Left ventricle myocardium inferior (tissue), 1 donor: ENCODE results near the gene ORMDL3. TPM values are rescaled to one million over a fixed set of nuclear protein-coding genes. Genes with fewer than 3 reads are reported as not detected.

Experiments used
- DNase-seq: peaks from one replicate; pipeline ENCODE4 v3.0.0-alpha.2; 2020
- H3K27ac ChIP-seq: fragments of 200-600 bp; replicated peaks from 2 replicates; pipeline ENCODE4 v1.8.0; 2021
- H3K27me3 ChIP-seq: fragments of 200-600 bp; 2 replicates; pipeline ENCODE4 v1.8.0; 2021; ENCODE audit warnings: low read depth
- H3K36me3 ChIP-seq: fragments of 200-600 bp; 2 replicates; pipeline ENCODE4 v1.8.0; 2021
- H3K4me1 ChIP-seq: fragments of 200-600 bp; 2 replicates; pipeline ENCODE4 v1.8.0; 2021
- H3K4me3 ChIP-seq: fragments of 200-600 bp; 2 replicates; pipeline ENCODE4 v1.8.0; 2021; ENCODE audit warnings: mild to moderate bottlenecking, moderate library complexity
- H3K9me3 ChIP-seq: fragments of 200-600 bp; replicated peaks from 2 replicates; pipeline ENCODE4 v1.8.0; 2021
- intact Hi-C: fragments of 100-400 bp; cut with micrococcal nuclease; formaldehyde crosslinking; loops from one replicate; pipeline ENCODE4 v1.11.0; 2022
- total RNA-seq: library from RNA; stranded (reverse); fragmentation: NEBNext Ultra II Directional; extraction: Animal tissue kit (Norgen Biotek cat#: 25700); gene quantifications from one replicate; pipeline ENCODE4 v1.2.1, GENCODE V29; 2021
- TF ChIP-seq, protein P1 (sequence below): fragments of 200-600 bp; IDR thresholded peaks from 2 replicates; pipeline ENCODE4 v1.8.0; 2021; ENCODE audit warnings: antibody characterized with exemption, mild to moderate bottlenecking, borderline replicate concordance
- donor health status: DM: no; HTN: yes; CAD: no; lungs with severe emphysema.

The ORMDL3 gene
- total RNA-seq, 1 donor from 2014 or later: 44.7 TPM

DNA sequence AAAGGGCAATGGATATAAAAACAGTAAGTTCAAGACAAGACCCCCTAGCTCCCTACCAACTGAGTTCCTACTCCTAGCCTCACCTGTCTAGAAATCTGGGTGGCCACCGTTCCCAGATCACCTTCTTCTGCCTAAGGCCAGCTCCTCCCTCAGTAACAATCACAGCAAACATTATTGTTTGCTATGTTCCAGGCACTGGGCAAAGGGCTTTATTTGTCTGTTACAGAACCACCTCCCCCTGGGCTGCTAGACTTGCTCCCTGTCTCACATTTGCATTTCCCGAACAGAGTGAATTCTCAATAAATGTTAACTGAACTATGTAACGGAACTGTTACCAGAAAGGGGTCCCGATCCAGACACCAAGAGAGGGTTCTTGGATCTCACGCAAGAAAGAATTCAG, 6.9 kb upstream of the ORMDL3 start:
- Histone ChIP-seq H3K9me3 (no peaks in the 10 kb centered on the region), H3K27ac (peak overlapping the region; percentile 80), H3K27me3 (no peaks in the 10 kb centered on the region), H3K4me3 (no peak overlapping the region), H3K4me1 (peaks cover 54% of the 10 kb centered on the region), H3K36me3 (no peaks in the 10 kb centered on the region)
- DNase-seq: no peak
- TF ChIP-seq, protein P1, sequence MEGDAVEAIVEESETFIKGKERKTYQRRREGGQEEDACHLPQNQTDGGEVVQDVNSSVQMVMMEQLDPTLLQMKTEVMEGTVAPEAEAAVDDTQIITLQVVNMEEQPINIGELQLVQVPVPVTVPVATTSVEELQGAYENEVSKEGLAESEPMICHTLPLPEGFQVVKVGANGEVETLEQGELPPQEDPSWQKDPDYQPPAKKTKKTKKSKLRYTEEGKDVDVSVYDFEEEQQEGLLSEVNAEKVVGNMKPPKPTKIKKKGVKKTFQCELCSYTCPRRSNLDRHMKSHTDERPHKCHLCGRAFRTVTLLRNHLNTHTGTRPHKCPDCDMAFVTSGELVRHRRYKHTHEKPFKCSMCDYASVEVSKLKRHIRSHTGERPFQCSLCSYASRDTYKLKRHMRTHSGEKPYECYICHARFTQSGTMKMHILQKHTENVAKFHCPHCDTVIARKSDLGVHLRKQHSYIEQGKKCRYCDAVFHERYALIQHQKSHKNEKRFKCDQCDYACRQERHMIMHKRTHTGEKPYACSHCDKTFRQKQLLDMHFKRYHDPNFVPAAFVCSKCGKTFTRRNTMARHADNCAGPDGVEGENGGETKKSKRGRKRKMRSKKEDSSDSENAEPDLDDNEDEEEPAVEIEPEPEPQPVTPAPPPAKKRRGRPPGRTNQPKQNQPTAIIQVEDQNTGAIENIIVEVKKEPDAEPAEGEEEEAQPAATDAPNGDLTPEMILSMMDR: no peak
- intact Hi-C loops: no loop called here

DNA sequence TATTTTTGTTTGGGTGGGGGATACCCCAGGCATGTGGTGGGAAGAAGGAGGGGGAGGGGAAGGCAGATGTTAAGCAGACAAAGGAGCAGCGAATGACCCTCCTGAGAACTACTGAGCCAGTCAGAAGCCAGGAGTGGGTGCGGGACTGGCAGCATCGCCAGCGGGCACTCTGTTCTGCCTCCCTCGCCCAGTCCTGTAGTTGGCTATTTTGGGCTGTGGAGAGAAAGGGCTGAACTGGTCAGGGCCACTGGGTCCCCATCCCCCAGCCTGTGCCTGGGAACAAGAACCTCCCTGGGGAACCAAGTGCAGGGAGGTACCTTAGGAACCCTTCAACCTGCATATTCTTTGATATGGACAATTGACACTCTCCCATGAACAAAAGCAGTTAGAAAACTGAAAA, 6.5 kb upstream of the ORMDL3 start:
- Histone ChIP-seq H3K4me1 (peaks cover 54% of the 10 kb centered on the region), H3K27ac (peak overlapping the region; percentile 80), H3K4me3 (no peak overlapping the region), H3K9me3 (no peaks in the 10 kb centered on the region), H3K36me3 (no peaks in the 10 kb centered on the region), H3K27me3 (no peaks in the 10 kb centered on the region)
- TF ChIP-seq, protein P1: no peak
- DNase-seq: peak; percentile 61
- intact Hi-C loops: no loop called here

DNA sequence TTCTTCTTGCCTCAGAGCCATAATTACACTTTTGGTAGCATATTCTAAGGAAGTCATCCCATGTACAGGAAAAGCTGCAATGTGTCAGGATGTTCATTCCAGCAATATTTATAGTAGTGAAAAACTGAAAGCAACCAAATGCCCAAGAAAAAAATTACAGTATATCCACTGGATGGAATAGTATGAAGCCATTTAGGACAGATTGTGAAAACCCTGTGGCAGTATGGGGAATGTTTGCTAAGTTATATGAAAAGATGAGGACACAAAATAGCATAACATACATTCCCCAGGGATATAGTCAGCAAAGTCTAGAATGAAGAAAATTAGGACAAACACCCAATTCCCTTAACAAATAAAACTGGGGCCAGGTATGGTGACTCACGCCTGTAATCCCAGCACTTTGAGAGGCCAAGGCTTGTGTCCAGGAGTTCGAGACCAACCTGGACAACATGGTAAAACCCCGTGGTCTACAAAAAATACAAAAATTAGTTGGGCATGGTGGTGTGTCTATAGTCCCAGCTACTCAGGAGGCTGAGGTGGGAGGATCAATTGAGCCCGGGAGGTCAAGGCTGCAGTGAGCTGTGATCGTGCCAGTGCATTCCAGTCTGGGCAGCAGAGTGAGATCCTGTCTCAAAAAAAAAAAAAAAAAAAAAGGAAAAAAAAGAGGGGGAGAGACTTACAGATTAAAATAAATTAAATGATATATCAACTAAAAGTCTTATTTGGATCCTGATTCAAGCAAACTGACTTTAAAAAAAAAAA, 2.4 kb upstream of the ORMDL3 start:
- no peaks in the 10 kb centered on the region for H3K9me3 ChIP-seq
- intact Hi-C loops: no loop called here
- H3K27ac ChIP-seq: peak overlapping the region; percentile 92
- TF ChIP-seq, protein P1: no peak
- DNase-seq: no peak
- H3K36me3 ChIP-seq: no peaks in the 10 kb centered on the region
- H3K4me3 ChIP-seq: peak overlapping the region; percentile 87
- H3K4me1 ChIP-seq: peaks cover 79% of the 10 kb centered on the region
- no peaks in the 10 kb centered on the region for H3K27me3 ChIP-seq

DNA sequence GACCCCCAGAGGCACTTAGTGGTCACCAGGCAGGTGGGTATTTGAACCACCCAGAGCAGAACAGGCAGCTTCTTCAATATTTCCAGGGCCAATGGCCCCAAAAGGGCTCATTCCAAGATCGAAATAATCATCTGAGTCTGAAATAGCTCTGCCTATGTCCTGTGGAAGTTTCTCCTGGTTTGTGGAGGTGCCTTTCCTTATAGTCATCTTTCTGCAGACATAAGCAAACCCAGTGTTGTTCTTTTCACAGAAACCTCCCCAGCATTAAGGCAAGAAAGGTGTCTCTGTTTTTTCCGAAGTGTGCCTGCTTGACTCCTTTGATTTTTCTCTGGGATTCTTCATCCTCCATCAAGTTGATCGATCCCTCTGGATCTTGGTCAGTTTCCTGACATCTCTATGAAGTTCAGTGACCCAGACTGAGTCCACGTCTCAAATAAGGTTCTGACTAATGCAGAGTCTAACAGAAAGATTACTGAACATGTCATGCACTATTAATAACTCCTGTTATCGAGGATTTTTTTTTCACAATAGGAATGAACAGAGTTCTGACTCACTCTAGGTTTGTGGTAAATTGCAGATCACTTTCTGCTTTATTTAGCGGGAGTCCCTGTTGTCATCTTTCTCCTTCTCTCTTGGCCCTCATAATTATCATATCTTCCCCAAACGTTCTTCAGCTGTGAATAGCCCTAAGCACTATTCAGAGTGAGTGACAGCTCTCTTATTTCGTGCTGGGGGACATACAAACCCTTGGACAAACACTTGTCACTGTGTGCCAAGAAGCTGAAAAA, 1.7 kb upstream of the ORMDL3 start:
- TF ChIP-seq, protein P1: no peak

DNA sequence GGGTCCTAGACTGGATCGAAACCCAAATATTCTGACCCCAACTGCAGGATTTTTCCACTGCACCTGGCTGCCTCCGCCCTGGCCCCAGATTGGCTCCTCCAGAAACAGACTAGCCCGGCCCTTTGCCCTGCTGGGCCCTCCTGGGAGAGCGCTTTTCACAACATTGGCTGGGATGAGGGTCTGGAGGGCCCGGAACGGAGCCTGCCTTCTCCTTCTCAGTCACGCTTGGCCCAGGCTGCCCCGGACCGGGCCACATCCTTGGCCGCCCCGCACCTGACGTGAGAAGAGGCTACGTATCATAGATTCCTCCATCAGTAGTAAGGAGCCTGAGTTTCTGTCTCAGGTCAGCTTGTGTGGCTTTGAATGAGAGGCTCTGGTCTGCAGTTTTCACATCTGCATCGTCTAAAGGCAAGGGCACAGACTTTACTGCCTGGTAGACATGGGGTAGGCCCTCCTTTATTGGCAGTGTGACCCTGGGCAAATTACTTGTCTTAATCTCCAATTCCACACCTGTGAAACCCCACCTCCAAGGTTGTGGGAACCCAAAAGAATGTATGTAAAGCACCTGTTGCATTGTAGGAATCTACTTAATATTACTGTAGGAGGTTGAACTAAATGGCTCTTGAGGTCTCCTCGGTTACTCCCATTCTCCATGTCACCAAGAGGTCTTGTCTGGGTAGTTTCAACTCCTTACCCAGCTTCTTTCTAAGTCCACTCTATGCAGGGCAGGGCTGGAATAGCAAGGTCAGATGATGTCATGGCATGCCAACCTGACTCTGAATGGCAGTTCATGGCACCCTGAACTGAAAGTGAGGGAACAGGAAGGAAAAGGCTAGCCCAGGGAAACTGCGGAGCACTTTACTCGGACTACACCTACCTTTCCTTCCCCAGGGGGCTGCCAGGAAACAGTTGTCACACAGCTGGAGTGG, 792 bp upstream of the ORMDL3 start:
- intact Hi-C loops: no loop called here
- H3K4me1 ChIP-seq: peaks cover 79% of the 10 kb centered on the region
- peak overlapping the region; percentile 92 for H3K27ac ChIP-seq
- peaks cover 9% of the 10 kb centered on the region for H3K36me3 ChIP-seq
- H3K9me3 ChIP-seq: no peaks in the 10 kb centered on the region
- H3K27me3 ChIP-seq: no peaks in the 10 kb centered on the region
- TF ChIP-seq, protein P1: no peak
- DNase-seq: peak; percentile 51
- peak overlapping the region; percentile 87 for H3K4me3 ChIP-seq

More for the DNA sequence above, 1.7 kb upstream of the ORMDL3 start:
- peak overlapping the region; percentile 92 for H3K27ac ChIP-seq
- no peaks in the 10 kb centered on the region for H3K27me3 ChIP-seq
- peaks cover under 1% of the 10 kb centered on the region for H3K36me3 ChIP-seq
- H3K9me3 ChIP-seq: no peaks in the 10 kb centered on the region
- intact Hi-C loops: no loop called here
- H3K4me1 ChIP-seq: peaks cover 79% of the 10 kb centered on the region
- DNase-seq: no peak
- peak overlapping the region; percentile 87 for H3K4me3 ChIP-seq
